Measurements from ENCODE around the gene ANO7.

- TF ChIP-seq ARNTL (CRISPR knock-in tag; IDR thresholded peaks at IDR 0.05; ENCODE audit: borderline replicate concordance, low read depth) = no peak
- TF ChIP-seq ZC3H10 (CRISPR knock-in tag; IDR thresholded peaks at IDR 0.05) = no peak
- TF ChIP-seq TSHZ2 (CRISPR knock-in tag; IDR thresholded peaks at IDR 0.05) = no peak
- TF ChIP-seq CSRNP3 (CRISPR knock-in tag; IDR thresholded peaks at IDR 0.05) = no peak
- TF ChIP-seq PPARA (CRISPR knock-in tag; IDR thresholded peaks at IDR 0.05; ENCODE audit: borderline replicate concordance) = no peak
- no peak for TF ChIP-seq GLIS3 (CRISPR knock-in tag; IDR thresholded peaks at IDR 0.05)
- no peak for TF ChIP-seq CREB5 (CRISPR knock-in tag; IDR thresholded peaks at IDR 0.05; ENCODE audit: low read depth)
- TF ChIP-seq CSDC2 (CRISPR knock-in tag; IDR thresholded peaks at IDR 0.05) = no peak
- no peak for TF ChIP-seq PATZ1 (CRISPR knock-in tag; IDR thresholded peaks at IDR 0.05; ENCODE audit: borderline replicate concordance)
- TF ChIP-seq TCF4 (CRISPR knock-in tag; IDR thresholded peaks at IDR 0.05; ENCODE audit: borderline replicate concordance) = no peak
- TF ChIP-seq POU6F1 (CRISPR knock-in tag; IDR thresholded peaks at IDR 0.05; ENCODE audit: borderline replicate concordance, low read depth) = no peak
Observed at GRCh38 chr2:241214209-241214608, 25.7 kb downstream of the ANO7 start.

Data from SK-N-SH treated with all-trans-retinoic acid at 6 μM for 48 hours (cell line).